Activated CD4-positive, CD25-positive, alpha-beta regulatory T cell treated with anti-CD3 and anti-CD28 coated beads, Interleukin-2, amount 50 U/mL, for 24 hours (primary cell): Measurements from ENCODE around the gene IFI44L.
A peak's percentile ranks its signal among the peaks of the same experiment; 100 is the strongest.

Experiments
- ATAC-seq, 2 donors: fragments of 150-1000 bp; cut with Tn5 transposase; one replicate each; pipeline ENCODE4 v1.10.0; 2021; ENCODE audit warnings: mild to moderate bottlenecking in 1 of 2, moderate library complexity in 1 of 2

The IFI44L gene

DNA sequence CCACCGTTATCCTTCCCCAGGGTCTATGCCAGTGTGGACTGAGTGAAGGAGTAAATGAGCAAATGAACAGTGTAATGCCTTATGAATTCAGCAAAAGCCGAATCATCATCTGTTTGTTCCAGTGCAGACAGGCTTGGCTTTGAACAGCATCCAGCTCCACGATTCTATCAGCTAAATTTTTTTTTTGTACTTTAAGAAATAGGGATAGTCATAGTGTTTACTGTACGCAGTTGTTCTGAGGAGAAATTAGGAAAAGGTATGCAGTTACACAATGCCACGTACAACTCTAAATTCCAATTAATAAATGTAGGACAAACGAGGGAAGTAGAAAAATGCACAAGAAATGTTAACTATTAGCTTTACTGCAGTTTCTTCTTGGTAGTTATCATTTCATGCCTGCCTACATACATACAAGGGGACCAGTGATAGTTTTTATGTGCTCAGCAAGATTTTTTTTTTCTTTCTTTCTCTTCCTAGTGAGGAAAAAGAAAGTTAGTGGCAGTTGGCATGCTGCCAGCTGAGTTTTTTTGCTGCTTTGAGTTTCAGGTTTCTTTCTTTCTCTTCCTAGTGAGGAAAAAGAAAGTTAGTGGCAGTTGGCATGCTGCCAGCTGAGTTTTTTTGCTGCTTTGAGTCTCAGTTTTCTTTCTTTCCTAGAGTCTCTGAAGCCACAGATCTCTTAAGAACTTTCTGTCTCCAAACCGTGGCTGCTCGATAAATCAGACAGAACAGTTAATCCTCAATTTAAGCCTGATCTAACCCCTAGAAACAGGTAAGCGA, at the start of gene IFI44L:
TSS of gene IFI44L (plus strand) at position 646 of the 777 bp plus-strand sequence. CDS start 7,468 bp downstream, outside the sequence.
- ATAC-seq = peak; percentile 31 to 33

GRCh38 chr1:78570539-78570938, 49.7 kb upstream of the IFI44L start:
- no peak for ATAC-seq

GRCh38 chr1:78577257-78578100, 42.8 kb upstream of the IFI44L start:
- no peak for ATAC-seq

- no peak for ATAC-seq
Observed at GRCh38 chr1:78586572-78586971, 33.7 kb upstream of the IFI44L start.

DNA sequence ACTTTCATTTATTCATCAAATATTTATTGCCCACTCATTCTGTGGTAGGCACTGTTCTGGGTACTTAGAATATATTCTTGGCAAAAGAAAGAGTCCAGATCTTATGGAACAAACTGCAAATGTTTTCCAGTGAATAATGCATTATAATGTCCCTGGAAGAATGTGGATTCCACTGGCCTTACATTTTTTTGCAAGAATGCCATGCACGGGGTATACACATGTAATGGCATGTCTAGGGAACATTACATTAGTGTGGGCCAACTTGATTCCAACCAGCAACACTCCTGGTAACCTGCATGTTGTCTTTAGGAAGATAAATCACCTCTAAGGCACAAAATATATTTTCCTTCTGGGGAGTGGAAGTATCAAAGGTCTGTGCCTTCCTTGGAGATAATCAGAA, 33.0 kb upstream of the IFI44L start:
- no peak for ATAC-seq

DNA sequence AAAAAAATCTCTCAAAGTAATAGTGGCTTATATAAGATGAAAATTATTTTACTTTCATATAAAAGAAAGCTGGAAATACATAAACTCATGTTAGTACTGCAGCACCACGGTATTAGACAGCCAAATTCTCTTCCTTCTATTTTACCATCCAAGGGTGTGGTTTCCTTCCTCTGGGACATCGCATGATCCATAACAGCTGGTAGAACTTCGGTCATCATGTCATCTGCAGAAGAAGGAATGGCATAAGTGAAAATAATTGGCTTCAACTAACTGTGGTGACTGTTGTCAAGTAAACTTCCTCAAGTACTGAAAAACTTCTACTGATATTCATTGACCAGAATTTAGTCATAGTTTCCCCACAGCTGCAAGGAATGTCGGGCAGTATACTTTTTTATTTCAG, 28.3 kb upstream of the IFI44L start:
- ATAC-seq = no peak

DNA sequence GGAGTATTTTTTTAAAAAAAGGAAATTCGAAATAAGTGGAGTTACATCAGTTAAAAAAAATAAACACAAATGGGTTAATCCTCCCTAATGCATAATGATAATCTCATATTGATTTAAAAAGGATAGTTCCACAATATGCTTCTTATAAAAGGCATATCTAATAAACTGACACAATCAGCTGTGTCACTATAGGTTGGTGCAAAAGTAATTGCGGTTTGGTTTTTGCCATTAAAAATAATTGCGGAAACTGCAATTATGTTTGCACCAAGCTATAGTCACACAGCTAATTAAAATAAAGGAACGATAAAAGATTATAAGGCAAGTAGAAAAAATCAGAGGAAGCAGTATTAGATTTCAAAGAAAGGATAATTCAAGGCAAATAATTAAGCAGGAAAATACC, 21.0 kb upstream of the IFI44L start:
- ATAC-seq = no peak

DNA sequence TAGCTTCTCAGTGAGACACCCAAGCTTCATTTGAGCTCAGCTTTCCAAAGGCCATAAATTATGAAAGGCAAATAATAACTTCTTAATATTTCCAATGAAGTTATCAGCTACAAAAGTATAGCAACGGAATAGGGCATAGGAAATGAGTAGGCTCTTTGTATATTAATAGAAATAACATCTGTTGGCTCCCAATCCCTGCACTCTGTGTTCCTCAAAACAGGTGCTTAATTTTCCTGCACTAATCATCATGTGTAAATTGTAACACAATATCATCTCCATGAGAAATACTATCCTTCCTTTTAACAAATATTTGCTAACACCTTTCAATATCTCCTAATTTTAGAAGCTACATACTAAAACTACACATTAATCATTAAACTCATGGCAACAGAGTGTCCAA, 19.2 kb upstream of the IFI44L start:
- no peak for ATAC-seq

- ATAC-seq = no peak
Observed at GRCh38 chr1:78603206-78603605, 17.0 kb upstream of the IFI44L start.

- ATAC-seq = no peak
Observed at GRCh38 chr1:78604643-78605042, 15.6 kb upstream of the IFI44L start.

- no peak for ATAC-seq
Observed at GRCh38 chr1:78606274-78606673, 14.0 kb upstream of the IFI44L start.

DNA sequence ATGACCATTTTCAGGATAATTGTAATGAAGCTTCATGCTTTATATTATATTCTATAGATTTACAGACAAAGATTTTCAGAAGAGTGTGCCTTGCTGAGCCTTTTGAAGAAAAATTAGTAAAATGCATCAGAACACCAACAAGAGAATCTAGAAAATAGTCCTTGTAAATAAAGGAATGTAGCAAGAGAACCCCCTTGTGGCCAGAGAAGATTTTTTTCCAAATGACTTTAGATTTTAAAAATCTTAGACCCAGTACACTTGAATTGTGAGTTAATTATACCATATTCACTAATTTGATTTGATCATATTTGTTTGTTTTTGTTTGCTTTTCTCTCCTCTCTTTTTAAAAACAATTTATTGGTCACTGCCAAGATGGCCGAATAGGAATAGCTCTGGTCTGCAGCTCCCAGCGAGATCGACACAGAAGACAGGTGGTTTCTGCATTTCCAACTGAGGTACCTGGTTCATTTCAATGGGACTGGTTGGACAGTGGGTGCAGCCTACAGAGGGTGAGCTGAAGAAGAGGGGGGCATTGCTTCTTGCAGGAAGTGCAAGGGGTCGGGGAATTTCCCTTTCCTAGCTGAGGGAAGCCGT, 12.8 kb upstream of the IFI44L start:
- ATAC-seq = no peak

DNA sequence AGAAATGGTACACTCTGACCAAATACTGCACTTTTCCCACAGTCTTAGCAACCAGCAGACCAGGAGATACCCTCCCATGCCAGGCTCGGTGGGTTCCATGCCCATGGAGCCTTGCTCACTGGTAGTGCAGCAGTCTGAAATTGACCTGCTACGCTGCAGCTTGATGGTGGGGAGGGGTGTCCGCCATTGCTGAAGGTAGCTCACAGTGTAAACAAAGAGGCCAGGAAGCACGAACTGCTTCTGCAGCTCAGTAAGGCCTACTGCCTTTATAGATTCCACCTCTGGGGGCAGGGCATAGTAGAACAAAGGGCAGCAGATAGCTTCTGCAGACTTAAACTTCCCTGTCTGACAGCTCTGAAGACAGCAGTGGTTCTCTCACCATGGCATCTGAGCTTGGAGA, 12.3 kb upstream of the IFI44L start:
- ATAC-seq = no peak

GRCh38 chr1:78617615-78618026, 2.6 kb upstream of the IFI44L start:
- ATAC-seq = peak; percentile 59 to 61

DNA sequence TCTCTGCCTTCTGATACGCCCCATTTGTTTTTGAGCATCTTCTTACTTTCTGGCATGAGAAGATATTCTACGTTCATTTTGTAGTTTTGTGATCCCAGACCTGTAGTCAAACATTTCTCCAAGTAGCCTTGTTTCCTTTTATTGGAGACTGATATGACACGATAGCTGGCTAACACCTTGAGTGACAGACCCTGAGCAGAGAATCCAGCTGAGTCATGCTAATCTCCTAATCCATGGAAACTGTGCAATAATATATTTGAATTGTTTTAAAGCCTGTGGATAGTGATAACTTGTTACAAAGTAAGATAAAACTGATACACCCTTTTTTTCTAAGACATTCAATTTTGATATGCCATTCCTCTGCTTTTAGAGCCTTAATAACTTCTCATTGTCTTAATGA, 1.2 kb upstream of the IFI44L start:
- no peak for ATAC-seq

GRCh38 chr1:78619446-78619802, 824 bp upstream of the IFI44L start:
- peak in 1 of 2 donors; percentile 6 for ATAC-seq

GRCh38 chr1:78620666-78621065, 418 bp downstream of the IFI44L start:
- no peak for ATAC-seq

- peak in 1 of 2 donors; percentile 27 for ATAC-seq
Observed at GRCh38 chr1:78622548-78622947, 2.3 kb downstream of the IFI44L start.

GRCh38 chr1:78624035-78624434, 3.8 kb downstream of the IFI44L start:
- ATAC-seq = no peak

- no peak for ATAC-seq
Observed at GRCh38 chr1:78627321-78627720, 7.1 kb downstream of the IFI44L start.

DNA sequence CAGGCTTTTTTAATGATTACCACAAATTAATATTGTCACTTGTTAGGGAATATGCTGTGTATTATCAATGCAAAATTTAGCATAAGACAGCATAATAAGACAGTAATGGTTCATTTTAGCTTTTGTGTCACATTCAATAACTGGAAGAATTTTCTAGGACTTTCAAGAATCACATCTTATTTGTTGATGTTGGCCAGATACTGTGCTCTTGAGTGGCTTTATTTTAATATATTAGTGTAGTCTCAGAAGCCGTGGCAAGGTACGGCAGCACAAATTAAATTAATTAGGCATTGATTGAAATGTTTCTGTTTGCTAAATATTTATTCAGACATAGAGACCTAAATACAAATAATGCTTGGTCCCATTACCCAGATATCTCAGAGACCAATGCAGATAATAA, 10.4 kb downstream of the IFI44L start:
- no peak for ATAC-seq

DNA sequence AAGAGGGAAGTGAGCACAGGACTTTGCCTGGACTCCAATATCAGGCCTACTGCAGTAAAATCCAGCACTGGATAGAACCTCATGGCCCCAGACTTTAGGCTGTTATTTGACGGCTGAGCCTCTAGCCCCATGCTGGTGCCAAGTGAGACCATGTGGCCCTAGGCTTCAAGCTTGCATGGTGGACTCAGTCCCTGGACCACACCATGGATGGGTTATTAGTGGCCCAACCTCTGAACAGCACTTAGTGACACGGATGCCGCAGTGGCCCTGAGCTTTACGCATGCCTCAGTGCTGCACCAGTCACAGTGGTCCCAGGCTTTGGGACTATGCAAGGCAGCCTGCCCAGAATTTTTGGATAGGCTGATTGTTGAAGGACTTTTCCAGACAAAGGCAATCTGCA, 13.0 kb downstream of the IFI44L start:
- no peak for ATAC-seq

DNA sequence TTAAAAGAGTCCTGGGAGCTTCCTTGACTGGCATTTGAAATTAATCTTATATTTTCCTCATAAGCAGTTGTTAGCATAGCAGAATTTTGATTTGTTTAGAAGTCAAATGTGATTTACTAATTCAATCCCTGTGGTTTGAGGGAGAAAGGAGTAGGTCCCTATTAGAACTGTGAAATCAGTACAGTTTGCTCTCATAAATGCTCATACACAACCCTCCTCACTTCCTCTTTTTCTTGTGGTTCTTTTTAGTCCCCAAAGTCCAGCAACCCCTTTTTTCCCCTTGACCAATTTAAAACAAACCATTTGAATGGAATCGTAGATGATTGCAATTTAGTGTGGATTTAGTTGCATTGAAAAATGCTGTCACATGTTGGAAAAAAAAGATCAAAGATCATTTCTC, 20.2 kb downstream of the IFI44L start:
- no peak for ATAC-seq

- no peak for ATAC-seq
Observed at GRCh38 chr1:78641558-78641957, 21.3 kb downstream of the IFI44L start.
